Choroid plexus epithelial cell (primary cell): Measurements from ENCODE around the gene EDN1.
"Not testable (repeated sequence)": the region's sequence is repeated elsewhere in the genome, so short reads cannot be mapped to it uniquely, and the experiment has no call there.

Experiments used
- DNase-seq: peaks from one replicate; pipeline ENCODE4 v3.0.0-alpha.2; 2010; ENCODE audit warnings: low read depth
- H3K4me3 ChIP-seq: 2 replicates; pipeline ENCODE4 v1.5.1; 2011; ENCODE audit warnings: low read depth, mild to moderate bottlenecking, control low read depth, low read length, moderate library complexity
- CTCF ChIP-seq: conservative IDR thresholded peaks from 2 replicates; pipeline ENCODE4 v1.5.1; 2011; ENCODE audit warnings: low read depth, mild to moderate bottlenecking, control low read depth, inconsistent platforms, low read length, moderate library complexity

EDN1 gene

DNA sequence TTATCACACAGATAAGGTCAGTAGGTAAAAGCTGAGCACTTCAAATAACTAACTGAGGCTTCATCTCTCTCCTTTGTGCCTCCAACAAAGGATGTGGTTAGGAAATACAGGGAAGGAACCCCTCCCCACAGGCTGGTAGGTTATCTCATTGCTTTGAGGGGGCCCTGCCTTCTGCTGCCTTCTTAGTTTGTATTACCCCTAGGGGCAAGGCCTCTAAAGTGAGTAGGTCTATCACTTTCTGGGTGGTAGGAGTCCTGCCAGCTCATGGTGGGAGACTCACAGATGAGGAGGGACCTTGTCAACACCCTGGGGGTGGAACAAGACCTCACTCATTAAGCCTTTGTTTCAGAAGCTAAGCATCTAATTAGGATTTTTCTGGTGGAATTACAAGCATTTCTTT lies 34.6 kb downstream of the EDN1 start:
- no peak for DNase-seq
- TF ChIP-seq CTCF = no peak

GRCh38 chr6:12325872-12326271 lies 35.7 kb downstream of the EDN1 start:
- no peak for DNase-seq
- no peak overlapping the region for H3K4me3 ChIP-seq
- TF ChIP-seq CTCF = no peak

More for the DNA sequence above, 34.6 kb downstream of the EDN1 start:
- H3K4me3 ChIP-seq = no peak overlapping the region

GRCh38 chr6:12327391-12327790 lies 37.2 kb downstream of the EDN1 start:
- TF ChIP-seq CTCF = no peak
- no peak for DNase-seq
- H3K4me3 ChIP-seq = no peak overlapping the region

GRCh38 chr6:12327988-12328387 lies 37.8 kb downstream of the EDN1 start:
- no peak for DNase-seq
- H3K4me3 ChIP-seq = no peak overlapping the region
- TF ChIP-seq CTCF = no peak

DNA sequence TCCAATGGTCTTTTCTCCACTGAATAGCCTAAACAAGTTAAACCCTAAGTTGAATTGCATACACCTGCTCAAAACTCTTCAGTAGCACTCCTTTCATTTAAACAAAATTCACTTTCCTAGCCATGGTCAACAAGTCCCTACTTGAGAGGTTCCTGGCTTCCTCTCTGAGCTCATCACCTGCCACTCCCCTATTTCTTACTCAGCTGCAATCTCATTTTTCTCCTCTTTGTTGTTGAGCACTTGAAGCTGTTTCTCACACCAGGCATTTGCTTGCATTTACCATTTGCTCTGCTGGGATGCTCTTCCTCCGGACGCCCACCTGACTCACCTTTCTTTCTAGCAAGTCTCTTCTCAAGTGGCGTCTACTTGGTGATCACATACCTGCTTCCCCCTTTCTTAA lies 38.5 kb downstream of the EDN1 start:
- no peak for DNase-seq
- H3K4me3 ChIP-seq = no peak overlapping the region
- no peak for TF ChIP-seq CTCF

DNA sequence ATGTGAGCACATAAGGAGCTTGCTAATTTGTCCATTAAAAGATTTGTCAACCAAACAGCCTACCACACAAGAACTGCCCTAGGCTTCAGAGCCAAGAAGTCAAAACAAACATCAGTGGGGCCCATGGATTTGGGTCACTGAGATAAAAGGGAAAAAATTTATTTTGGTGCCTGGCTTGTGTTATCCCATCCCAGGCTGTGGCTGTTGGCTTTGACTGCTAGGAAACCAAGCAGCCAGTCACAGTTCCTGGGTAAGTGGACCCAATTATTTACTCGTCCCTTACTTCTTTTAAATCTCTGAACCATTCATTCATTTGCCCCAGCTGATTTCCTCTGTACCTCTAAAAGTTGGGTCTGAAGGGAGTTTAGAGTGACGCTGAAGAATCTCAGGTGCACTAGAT lies 41.3 kb downstream of the EDN1 start:
- no peak for DNase-seq
- no peak for TF ChIP-seq CTCF

GRCh38 chr6:12331951-12332749 lies 42.0 kb downstream of the EDN1 start:
- no peak for TF ChIP-seq CTCF
- peak; percentile 50 for DNase-seq

More for the DNA sequence above, 41.3 kb downstream of the EDN1 start:
- no peak overlapping the region for H3K4me3 ChIP-seq

GRCh38 chr6:12332750-12333079 lies 42.6 kb downstream of the EDN1 start:
- DNase-seq, H3K4me3 ChIP-seq: not testable (repeated sequence)

More at GRCh38 chr6:12331951-12332749, 42.0 kb downstream of the EDN1 start:
- no peak overlapping the region for H3K4me3 ChIP-seq
